ENCODE results near the gene ANKRD55.

- TF ChIP-seq CTCF (IDR thresholded peaks at IDR 0.05), result no peak
- no peak for TF ChIP-seq POLR2A (IDR thresholded peaks at IDR 0.05)
Observed at GRCh38 chr5:56088431-56088949, 144.6 kb downstream of the ANKRD55 start.

All from heart left ventricle (tissue), 13 donors.